ENCODE data around the gene GNAO1. TPM values are rescaled to one million over a fixed set of nuclear protein-coding genes. Genes with fewer than 3 reads are reported as not detected.
A peak's percentile ranks its signal among the peaks of the same experiment; 100 is the strongest.

Gene GNAO1
- total RNA-seq, 1 donor from 2014 or later: 1.9 TPM

DNA sequence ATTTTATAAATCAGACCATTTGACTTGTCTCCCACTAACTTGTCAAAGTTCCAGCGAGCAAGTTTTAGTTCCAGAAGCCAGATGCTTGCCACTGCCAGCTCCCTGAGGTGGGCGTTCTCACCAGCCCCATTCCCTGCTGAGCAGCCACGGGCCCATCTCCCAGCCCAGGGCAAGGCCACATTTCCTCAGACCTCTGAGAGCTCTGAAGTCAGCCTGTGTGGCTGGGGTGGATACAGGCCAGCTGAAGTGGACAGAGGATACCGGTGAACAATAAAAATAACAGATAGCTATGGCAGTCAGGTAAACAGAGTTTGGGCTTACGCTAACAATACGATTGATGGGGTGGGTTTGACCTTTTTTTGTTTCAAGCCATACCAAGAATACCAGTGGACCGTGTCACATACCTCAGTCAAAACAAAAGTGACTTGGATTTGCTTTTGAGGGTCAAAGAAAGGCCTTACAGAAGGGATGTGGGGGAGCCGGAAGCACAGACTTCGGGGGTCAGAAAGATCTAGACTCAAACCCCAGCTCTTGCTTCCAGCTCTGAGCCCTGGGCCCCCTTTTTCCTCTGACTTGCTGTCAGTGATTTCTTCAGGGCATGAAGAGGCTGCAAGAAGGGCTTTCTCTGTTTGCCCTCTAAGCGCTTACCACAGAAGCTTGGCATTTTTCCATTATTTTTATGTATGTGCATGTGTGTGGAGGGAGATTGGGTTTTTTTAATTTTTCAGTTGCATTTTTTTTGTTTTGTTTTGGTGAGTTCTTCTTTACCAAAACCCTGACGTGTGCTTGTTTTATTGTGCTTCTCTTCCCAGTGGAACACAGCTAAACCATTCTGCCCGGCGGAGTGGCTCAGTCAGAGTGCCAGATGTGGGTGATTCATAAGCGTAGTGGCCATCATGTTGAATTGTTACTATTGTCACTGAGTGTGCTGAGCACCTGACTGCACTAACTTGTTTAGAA is 109.9 kb downstream of the GNAO1 start:
- peak overlapping the region; percentile 68 for H3K27ac Mint-ChIP-seq
- H3K9ac ChIP-seq: no peak overlapping the region
- H2AFZ ChIP-seq (replicated peaks): no peak overlapping the region
- H3K9me3 Mint-ChIP-seq: no peaks in the 10 kb centered on the region
- no peak overlapping the region for H3K27ac ChIP-seq
- H3K4me1 Mint-ChIP-seq: peaks cover 83% of the 10 kb centered on the region
- peak overlapping the region; percentile 47 for H3K4me2 ChIP-seq
- no peaks in the 10 kb centered on the region for H3K36me3 Mint-ChIP-seq
- H3K4me1 ChIP-seq: peaks cover 55% of the 10 kb centered on the region
- H3K4me3 ChIP-seq: no peak overlapping the region
- no peaks in the 10 kb centered on the region for H4K20me1 ChIP-seq (ENCODE audit: low read depth)
- no peaks in the 10 kb centered on the region for H3K36me3 ChIP-seq
- no peak for TF ChIP-seq EZH2 (IDR thresholded peaks at IDR 0.05)
- peaks cover 29% of the 10 kb centered on the region for H3F3A ChIP-seq (ENCODE audit: low read depth)
- H3K79me2 ChIP-seq (ENCODE audit: low read depth): no peaks in the 10 kb centered on the region
- peak; percentile 37 for DNase-seq (ENCODE audit: low spot score)
- peaks cover 3% of the 10 kb centered on the region for H3K27me3 Mint-ChIP-seq (ENCODE audit: insufficient read depth, low read depth)
- no peaks in the 10 kb centered on the region for H3K27me3 ChIP-seq
- no peak overlapping the region for H3K4me3 Mint-ChIP-seq
- no peaks in the 10 kb centered on the region for H3K9me3 ChIP-seq (ENCODE audit: low read depth)

DNA sequence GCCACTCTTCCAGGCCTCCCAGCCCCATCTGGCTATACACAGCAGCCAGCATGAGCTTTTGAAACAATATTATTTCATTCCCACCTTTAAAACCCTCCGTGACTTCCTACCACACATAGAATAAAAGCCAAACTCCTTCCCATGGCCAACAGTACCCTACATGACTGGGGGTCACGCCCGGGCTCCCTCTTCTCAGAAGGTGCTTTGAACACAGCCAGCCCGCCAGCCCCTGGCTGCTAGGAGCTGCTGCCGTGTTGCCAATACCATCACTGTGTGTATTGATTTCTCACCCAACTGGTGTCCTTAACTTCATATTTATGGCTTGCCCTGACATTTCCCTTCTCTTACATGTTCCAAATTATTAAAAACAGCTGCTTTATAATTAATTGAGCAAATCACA is 111.2 kb downstream of the GNAO1 start:
- Histone ChIP-seq H4K20me1 (ENCODE audit: low read depth) (no peaks in the 10 kb centered on the region), H3K27ac (no peak overlapping the region), H3K4me2 (no peak overlapping the region), H3K36me3 (no peaks in the 10 kb centered on the region), H3K4me3 (no peak overlapping the region), H3K79me2 (ENCODE audit: low read depth) (no peaks in the 10 kb centered on the region), H3K4me1 (peaks cover 56% of the 10 kb centered on the region), H3K9ac (no peak overlapping the region), H3K9me3 (ENCODE audit: low read depth) (no peaks in the 10 kb centered on the region), H3F3A (ENCODE audit: low read depth) (peaks cover 20% of the 10 kb centered on the region), H2AFZ (replicated peaks) (no peak overlapping the region), H3K27me3 (no peaks in the 10 kb centered on the region)
- Mint-ChIP-seq H3K27me3 (ENCODE audit: insufficient read depth, low read depth) (peaks cover 3% of the 10 kb centered on the region), H3K9me3 (no peaks in the 10 kb centered on the region), H3K4me1 (peaks cover 78% of the 10 kb centered on the region), H3K4me3 (peak overlapping the region; percentile 44), H3K27ac (peak overlapping the region; percentile 62), H3K36me3 (no peaks in the 10 kb centered on the region)
- TF ChIP-seq EZH2phosphoT487 (IDR thresholded peaks at IDR 0.05) (no peak), EZH2 (IDR thresholded peaks at IDR 0.05) (no peak)
- TF ChIP-seq, protein P1, sequence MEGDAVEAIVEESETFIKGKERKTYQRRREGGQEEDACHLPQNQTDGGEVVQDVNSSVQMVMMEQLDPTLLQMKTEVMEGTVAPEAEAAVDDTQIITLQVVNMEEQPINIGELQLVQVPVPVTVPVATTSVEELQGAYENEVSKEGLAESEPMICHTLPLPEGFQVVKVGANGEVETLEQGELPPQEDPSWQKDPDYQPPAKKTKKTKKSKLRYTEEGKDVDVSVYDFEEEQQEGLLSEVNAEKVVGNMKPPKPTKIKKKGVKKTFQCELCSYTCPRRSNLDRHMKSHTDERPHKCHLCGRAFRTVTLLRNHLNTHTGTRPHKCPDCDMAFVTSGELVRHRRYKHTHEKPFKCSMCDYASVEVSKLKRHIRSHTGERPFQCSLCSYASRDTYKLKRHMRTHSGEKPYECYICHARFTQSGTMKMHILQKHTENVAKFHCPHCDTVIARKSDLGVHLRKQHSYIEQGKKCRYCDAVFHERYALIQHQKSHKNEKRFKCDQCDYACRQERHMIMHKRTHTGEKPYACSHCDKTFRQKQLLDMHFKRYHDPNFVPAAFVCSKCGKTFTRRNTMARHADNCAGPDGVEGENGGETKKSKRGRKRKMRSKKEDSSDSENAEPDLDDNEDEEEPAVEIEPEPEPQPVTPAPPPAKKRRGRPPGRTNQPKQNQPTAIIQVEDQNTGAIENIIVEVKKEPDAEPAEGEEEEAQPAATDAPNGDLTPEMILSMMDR (IDR thresholded peaks at IDR 0.05): no peak
- DNase-seq (ENCODE audit: low spot score): no peak

DNA sequence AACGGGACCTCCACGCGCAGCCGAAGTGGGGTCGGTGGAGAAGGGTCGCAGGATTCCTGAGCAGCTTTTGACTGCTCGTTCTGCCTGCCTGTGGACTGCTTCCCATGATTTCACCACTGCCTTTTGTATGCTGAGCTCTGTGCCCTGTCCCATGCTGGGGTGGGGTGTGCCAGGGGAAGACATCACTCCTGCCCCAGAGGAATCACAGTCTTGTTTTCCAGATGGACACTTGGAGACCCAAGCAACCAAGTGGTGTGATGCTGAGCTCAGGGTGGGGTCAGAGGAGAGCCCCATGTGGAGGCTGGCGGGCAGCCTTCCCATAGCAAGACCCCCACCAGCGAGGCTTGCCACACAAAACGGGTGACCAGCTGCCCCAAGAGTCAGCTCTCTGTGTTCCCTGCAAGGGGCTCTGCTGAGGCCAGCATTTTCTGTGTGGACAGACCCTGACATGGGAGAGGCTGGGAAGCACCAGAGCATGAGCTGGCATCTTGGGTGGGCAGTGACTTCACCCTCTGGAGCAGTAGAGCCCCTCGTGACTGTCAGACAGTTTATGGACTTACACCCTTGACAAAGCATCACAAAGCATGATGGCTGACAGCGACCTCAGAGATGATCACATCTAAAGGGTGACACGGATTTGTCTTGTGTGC is 111.9 kb downstream of the GNAO1 start:
- H3K36me3 Mint-ChIP-seq: no peaks in the 10 kb centered on the region
- Histone ChIP-seq H3K9me3 (ENCODE audit: low read depth) (no peaks in the 10 kb centered on the region), H4K20me1 (ENCODE audit: low read depth) (no peaks in the 10 kb centered on the region), H3K27me3 (no peaks in the 10 kb centered on the region), H3K4me3 (no peak overlapping the region), H3K4me1 (peaks cover 60% of the 10 kb centered on the region), H3K36me3 (no peaks in the 10 kb centered on the region), H3K9ac (no peak overlapping the region), H3K27ac (no peak overlapping the region), H3K4me2 (no peak overlapping the region), H3F3A (ENCODE audit: low read depth) (peaks cover 20% of the 10 kb centered on the region), H3K79me2 (ENCODE audit: low read depth) (no peaks in the 10 kb centered on the region), H2AFZ (replicated peaks) (no peak overlapping the region)
- peaks cover 3% of the 10 kb centered on the region for H3K27me3 Mint-ChIP-seq (ENCODE audit: insufficient read depth, low read depth)
- H3K27ac Mint-ChIP-seq: no peak overlapping the region
- peaks cover 77% of the 10 kb centered on the region for H3K4me1 Mint-ChIP-seq
- H3K9me3 Mint-ChIP-seq: no peaks in the 10 kb centered on the region
- TF ChIP-seq EZH2phosphoT487 (IDR thresholded peaks at IDR 0.05): no peak
- TF ChIP-seq, protein P1 (IDR thresholded peaks at IDR 0.05): no peak
- TF ChIP-seq EZH2 (IDR thresholded peaks at IDR 0.05): no peak
- DNase-seq (ENCODE audit: low spot score): no peak
- no peak overlapping the region for H3K4me3 Mint-ChIP-seq

All from neural progenitor cell (in vitro differentiated cells).